GM18502 (cell line): ENCODE measurements around the gene DNASE1L3.
"Not testable (repeated sequence)": the region's sequence is repeated elsewhere in the genome, so short reads cannot be mapped to it uniquely, and the experiment has no call there.

ENCODE experiments used
- ATAC-seq: cut with Tn5 transposase; IDR thresholded peaks from one replicate; pipeline ENCODE4 v1.9.1; 2021; ENCODE audit warnings: mild to moderate bottlenecking; ENCODE audit not compliant: unreplicated experiment, poor library complexity

The DNASE1L3 gene, protein sequence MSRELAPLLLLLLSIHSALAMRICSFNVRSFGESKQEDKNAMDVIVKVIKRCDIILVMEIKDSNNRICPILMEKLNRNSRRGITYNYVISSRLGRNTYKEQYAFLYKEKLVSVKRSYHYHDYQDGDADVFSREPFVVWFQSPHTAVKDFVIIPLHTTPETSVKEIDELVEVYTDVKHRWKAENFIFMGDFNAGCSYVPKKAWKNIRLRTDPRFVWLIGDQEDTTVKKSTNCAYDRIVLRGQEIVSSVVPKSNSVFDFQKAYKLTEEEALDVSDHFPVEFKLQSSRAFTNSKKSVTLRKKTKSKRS

DNA sequence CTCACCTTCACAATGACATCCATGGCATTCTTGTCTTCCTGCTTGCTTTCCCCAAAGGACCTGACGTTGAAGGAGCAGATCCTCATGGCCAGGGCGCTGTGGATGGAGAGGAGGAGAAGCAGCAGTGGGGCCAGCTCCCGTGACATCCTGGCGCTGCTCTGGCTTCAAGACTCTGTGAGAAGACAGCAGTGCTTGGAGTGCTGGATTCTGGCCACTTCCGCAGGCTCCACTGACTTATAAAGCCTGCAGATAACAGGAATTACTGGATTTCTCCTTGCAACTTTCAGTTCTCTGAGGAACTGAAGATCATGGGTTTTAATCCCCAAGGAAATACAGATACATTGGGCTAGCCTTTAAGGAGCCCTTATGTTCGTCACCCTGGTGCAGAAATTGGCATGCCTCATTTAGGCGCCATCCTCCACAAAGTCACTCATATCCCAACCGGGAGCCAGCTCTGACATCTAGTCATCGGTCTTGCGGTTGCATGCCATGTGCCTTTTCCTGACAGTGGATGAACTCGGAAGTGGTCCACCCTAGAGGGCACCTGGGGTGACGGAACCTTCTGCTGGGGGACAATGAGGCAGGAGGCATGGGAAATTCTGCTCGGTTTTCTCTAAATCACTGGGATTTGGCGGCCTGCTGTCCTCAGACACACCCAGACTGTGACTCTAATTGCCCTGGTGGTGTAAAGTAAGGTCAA is at the start of gene DNASE1L3:
Gene DNASE1L3 (minus strand): TSS at position 212 of the 700 bp plus-strand sequence. CDS start 66 bp downstream, at position 146.
- no peak for ATAC-seq

DNA sequence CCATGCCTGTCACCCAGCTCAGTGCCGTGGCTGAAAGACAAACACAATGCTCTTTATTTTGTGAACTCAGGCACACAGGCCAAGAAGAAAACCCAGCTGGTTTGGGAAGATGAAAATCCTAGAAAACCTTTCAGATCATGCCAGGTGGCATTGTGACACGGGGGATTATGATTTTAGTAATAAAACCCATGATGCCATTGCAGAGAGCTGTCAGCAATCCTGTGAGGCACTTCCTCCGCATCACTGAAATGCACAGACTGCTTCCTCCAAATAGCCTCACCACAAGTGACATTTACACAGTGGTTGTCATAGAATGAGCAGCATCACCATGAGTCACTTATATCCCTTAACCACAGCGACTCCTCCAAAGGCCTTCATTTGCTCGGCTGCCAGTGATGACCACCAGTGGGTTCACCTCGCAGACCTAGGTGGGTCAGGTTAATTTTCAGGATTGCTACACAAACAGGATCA is 49.5 kb upstream of the DNASE1L3 start:
- ATAC-seq: no peak

DNA sequence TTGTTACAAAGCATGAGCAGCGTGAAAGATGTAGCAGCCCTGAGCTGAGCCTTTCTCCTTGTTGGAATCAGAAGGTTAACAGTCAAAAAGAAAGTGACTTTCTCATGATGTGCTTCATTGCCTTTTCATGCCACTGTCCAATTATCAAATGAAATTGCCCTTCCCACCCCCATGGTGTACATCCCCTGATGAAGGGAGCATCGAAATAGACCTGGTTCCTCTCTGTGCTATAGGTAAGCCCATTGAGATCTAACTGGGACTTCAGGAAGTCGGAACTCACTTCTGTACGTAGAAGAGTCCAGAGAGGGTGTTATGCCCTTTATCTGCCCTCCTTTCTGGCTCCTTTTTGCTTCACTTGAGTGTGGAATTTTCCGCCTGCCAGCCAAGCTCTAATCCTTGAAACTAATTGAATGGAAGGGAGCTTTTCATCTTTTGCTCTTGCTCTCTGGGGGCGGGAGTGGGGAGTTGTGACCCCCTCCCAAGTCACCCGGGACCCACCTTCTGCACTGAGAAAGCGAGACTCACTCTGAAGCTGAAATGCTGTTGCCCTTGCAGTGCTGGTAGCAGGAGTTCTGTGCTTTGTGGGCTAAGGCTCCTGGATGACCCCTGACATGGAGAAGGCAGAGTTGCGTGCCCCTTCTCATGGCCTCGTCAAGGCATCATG is 47.8 kb upstream of the DNASE1L3 start:
- no peak for ATAC-seq

DNA sequence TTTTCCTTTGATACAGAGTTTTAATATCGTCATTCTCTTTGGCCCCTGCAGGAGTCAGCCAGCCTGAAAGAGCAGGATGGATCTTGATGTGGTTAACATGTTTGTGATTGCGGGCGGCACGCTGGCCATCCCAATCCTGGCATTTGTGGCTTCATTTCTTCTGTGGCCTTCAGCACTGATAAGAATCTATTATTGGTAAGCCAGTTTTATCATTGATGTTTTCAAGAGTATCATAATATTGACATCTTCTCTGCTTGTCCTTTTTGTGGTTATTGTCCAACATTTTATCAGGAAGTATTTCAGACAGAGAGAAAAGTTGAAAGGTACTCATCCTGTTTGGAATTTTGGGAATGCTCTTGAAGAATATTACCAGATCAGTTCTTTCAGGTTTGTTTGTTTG is 45.7 kb upstream of the DNASE1L3 start:
- ATAC-seq: no peak

DNA sequence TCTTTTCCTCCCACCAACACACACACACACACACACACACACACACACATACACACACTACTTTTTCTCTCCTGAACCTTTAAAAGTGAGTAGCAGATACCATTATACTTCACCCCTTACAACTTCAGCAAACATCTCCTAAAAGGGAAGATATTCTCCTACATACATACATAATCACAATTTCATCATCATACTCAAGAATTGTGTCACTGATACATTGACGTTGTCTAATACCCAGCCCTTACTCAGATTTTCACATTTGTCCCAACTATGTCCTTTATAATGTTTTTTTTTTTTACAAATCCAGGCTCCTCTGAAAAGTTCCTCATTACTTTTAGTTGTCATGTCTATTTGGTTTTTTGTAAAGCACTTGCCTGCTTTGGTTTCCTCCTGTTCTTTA is 45.3 kb upstream of the DNASE1L3 start:
- ATAC-seq: no peak

DNA sequence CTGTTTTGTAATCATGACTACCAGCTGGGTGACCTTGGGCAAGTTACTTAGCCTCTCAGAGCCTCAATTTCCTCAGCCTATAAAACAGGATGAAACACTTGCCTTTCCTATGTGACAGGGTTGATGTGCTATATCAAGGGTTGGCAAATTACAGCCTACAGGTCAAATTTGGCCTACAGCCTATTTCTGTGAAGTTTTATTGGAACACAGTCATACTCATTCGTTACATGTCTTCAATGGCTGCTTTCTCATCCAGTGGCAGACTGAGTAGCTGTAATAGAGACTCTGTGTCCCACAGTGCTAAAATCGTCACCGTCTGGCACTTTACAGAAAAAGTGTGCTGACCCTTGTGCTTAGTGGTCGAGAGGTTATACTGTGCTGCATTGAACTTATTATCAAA is 43.4 kb upstream of the DNASE1L3 start:
- no peak for ATAC-seq

DNA sequence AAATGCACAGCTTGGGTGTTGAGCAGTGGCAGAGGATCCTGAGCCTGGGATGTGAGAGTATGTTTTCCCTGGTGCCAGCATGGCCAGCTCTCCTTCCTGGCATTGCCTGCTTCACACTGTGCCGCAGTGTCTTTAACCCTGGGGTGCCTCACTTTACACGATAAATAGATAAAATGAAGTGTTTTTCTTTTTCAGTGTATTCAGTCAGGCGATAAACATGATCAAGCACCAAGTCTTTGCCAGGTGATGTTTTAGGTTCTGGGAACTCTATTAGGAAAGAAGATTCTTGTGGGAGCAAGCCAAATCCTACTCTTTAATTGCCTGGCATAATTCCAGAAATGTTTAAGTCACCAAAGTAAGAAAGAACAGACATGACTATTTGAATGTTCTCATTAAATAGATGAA is 40.9 kb upstream of the DNASE1L3 start:
- no peak for ATAC-seq

DNA sequence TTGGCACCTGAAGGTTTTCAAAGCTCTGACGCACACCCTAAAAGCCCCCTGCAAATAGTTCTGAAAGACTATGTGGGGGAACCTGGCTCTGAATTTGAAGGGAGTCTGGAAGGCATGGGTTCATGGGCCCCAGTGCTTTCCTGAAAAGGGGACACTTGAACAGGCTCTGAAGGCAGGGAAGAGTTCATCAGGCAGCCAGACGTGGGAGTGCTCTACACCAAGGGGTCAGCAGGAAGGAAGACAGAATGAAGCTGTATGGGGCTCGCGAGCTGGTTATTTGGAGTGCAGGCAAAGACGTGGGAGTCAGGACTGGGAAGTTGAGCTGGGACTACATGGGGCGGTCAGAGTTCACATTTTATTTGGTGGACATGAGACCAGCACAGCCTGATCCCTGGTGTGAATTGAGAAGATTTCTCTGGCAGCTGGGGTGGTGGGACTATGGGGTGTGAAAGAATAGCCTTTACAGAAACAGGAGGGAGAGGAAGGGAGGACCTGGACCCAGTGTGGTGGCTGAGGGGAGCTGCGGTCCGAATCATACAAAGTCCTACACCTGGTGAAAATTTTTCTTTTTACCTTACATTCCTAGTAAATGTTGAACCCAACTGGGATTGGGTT is 39.4 kb upstream of the DNASE1L3 start:
- ATAC-seq: no peak

DNA sequence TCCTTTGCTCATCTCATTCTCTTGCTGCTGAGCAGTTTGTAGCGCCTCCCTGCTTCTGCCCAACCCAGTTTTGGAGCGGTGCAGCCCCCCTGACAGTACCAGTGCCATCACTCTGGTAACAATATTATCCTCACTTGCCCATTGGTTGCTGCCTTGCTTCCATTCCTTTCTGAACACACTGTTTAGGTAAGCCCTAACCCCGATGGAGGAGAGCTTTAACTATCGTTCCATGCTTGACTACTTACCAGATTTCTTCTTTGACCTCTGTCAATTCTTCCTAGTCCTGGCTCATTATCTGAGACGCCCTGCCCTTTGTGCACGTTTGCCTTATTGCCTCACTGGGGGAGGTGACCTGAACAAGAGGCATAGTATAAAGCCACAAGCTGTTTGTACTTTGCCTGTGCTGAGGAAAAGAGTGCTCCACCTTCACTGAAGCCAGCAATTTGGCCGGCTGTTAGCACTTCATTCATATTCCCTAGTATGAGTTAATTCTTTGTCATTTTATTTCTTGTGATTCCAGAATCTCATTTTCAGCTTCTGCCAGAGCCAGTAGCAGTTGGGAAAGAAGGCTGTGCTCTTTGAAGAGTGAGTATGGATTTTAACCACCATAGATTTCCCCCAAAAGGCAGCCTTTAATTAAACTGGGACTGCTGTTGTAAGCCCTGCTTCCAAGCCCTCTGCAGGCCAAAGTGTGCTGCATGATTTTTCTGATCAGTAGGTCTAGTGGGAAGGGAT is 38.8 kb upstream of the DNASE1L3 start:
- ATAC-seq: no peak

DNA sequence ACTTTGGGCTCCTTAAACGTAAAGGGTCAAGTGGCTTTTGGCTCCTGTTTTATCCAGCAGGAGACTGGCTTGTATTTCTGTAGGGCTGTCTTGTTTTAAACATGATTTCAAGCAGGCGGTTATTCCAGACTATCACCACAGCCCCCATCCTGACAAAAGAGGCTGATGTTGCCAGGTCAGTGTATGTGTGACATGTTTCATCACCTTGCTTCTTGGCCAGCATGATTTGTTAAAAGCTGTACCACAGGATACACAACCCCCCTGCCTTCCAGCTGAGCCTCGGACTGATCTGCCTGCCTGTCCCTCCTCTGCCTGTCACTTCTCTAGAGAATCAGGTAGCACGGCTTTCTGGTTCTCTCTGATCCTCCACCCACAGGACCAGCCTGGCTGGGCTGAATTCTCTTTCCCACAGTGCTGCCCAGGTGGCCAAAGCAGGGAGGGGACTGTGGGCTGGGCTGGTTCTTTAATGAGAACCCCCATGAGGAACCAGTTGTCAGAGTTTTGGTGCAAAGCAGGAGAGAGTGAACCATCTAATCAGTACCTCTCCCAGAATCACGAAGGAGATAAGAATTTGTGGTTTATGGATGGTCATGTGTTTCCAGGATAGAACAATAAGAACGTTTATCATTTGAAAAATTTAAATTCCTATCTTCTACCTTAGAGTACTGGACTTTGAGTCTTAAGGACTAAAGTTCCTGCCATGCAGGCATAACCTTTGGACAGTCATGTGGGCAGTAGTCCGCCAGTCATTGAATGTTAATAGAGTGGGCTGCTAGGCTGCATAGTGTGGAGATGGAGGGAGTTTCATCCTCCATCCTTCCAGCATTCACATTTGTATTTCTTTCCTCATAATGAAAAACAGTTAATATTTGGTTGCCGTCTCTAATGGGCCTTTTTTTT is 35.6 kb upstream of the DNASE1L3 start:
- no peak for ATAC-seq

DNA sequence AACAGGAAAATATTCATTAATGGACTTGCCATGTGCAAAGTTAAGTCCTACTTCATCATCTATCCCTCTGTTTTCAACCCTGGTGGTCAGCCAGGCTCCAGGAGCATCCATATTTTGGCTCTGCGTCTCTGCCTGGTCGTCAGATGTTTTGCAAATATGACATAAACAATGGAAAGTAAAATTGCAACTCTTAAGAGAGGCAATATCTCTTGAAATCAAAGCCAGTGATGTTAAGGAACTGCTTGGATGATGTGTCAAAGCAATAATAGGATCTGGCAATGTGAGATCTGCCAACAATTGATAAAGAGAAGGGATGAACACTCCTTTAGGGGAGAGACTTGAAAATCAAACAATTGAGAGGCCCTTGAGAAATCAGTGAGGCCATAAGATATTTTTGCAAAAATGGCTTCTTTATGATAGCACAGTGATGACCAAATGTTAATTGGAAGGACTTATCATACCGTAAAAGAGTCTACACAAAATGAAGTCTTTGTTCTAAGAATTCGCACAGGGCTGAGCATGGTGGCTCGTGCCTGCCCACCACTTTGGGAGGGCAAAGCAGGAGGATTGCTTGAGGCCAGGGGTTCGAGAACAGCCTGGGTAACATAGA is 33.3 kb upstream of the DNASE1L3 start:
- ATAC-seq: no peak

DNA sequence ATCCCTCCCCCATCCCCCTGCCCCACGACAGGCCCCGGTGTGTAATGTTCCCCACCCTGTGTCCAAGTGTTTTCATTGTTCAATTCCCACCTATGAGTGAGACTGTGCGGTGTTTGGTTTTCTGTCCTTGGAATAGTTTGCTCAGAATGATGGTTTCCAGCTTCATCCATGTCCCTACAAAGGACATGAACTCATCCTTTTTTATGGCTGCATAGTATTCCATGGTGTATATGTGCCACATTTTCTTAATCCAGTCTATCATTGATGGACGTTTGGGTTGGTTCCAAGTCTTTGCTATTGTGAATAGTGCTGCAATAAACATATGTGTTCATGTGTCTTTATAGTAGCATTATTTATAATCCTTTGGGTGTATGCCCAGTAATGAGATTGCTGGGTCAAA is 32.1 kb upstream of the DNASE1L3 start:
- ATAC-seq: not testable (repeated sequence)

DNA sequence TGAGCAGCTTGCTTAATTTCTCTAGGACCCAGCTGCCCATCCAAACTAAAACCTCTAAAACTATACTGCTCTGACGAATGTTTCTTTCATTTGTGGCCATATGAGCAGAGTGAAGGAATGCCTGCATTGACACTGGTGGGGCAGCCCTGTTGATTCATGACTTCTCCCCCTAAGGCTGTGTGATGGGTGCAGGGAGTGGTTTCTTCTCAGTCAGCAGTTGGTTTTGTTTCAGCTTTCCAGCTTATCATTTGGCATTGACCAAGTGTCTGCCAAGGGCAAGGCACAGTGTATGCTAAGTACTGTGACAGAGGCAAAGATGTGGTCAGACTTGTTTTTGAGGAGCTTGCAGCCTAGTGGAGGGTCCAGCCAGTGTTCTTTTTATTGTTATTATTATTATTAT is 31.6 kb upstream of the DNASE1L3 start:
- ATAC-seq: no peak

DNA sequence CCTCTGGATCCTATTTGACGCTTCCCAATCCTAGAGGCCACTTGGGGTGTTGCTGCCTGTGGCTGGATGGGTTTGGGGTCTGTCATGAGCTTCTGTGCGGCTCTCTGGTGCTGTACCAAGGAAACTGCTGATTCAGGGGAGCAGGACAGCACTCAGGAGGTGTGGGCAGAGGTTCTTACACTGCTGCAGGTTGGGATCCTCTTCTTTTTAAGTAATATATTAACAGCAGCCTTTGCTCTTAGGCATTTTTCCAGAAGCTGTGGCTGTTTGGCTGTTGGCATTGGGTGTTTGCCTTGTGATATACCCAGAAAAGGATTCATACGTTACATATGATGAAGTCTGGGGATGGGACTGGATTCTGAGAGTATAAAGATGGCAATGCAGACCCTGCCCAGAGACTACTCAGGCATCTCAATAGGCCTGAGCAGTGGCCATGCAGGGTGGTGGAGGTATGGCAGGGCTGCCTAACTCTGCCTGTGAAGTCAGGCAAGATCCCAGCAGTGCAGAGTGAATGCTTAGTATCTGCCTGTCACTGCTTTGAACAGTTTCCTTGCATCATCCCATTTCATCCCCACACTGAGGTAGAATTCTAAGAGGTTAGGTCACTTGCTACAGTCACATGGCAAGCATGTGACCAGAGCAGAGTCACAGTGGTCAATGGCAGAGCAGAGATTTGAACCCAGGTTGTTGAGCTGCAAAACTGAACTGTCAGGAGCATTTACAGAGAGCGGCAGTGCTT is 30.7 kb upstream of the DNASE1L3 start:
- ATAC-seq: no peak

DNA sequence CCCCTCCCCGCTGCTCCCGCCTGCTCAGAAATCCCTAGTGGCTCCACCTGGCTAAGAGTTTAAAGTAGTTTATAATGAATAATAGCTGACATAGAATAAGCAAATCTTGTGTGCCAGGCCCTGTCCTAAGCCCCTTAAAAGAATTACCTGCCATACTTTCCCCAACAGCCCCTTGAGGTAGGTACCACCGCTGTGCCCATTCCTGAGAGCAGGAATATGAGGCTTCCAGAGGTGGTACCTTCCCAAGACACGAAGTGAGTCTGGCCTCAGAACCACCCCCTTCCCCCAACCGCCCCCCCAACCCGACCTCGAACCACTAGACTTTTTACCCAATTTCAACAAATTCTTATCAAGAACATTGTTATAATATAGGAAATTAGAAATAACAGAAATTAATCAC is 28.1 kb upstream of the DNASE1L3 start:
- ATAC-seq: no peak

DNA sequence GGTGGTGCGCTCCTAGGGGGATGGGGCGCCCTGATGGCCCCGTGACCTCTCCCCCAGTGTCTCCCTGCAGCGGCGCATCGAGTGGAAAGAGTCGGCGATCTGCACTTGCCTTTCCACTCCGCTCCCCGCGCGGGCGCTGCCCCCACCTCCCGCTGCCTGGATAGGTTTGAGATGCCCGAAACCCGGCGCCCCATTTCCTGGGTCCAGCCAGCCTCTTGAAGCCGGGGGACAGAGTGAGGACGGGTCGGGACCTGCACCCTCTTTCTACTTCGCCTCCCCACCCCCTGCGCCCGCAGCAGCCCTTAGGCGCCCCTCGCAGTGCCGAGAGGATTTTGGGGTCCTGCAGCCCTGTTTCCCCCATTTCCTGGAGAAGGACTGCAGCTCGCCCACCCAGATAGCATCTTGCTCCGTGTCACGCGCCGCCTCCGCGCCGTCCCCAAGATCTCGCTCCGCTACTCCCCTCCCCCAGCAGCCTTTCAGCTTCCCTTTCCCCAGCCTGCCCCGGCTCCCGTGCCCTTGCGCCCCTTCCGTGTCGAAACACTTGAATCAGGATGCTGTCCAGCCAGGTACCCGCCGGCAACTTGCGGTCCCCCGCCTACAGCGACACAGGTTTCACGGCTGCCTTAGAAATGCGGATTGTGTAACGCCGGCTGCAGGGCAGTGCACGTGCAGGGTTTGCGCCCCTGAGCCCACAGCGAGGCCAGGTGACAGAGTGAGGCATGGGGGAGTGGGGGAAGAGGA is 27.3 kb upstream of the DNASE1L3 start:
- ATAC-seq: peak; percentile 40

DNA sequence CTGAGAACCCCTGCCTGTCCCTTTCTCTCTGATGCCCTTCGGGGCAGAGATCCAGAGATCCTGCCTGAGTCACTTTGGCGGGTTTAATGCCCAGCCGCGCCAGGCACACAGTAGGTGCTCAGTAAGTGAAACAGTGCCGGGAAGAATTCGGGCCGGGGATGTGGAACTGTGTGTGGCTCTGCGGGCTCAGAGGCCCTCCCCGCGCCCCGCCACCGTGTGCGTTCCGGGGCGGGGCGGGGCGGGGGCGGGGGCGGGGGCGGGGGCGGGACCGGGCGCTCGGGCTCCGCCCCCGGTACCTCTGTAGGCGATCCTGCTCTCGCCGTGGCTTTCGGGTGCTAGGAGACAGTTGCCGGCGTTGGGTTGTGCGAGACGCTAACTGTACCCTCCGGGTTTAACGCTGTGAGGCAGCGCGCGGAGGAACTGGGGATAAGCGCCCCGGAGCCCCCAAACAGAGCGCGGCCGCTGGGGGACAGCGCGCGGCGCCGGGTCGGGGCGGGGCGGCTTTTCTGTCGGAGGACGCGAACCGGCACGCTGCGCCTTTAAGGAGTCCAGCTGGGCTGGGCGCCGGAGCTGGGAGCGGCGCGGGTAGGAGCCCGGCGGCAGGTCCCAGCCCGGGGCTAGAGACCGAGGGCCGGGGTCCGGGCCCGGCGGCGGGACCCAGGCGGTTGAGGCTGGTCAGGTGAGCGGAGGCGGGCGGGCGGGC is 26.6 kb upstream of the DNASE1L3 start, which contains the start of gene ABHD6:
Gene ABHD6 (plus strand): TSS at position 555 of the 703 bp plus-strand sequence. CDS start 18,795 bp downstream, outside the sequence.
- ATAC-seq: peak; percentile 83
